Choroid plexus epithelial cell (primary cell): ENCODE measurements around the gene DNAH11.

Experiments used
- DNase-seq: peaks from one replicate; pipeline ENCODE4 v3.0.0-alpha.2; 2010; ENCODE audit warnings: low read depth
- H3K4me3 ChIP-seq: 2 replicates; pipeline ENCODE4 v1.5.1; 2011; ENCODE audit warnings: low read depth, mild to moderate bottlenecking, control low read depth, low read length, moderate library complexity
- CTCF ChIP-seq: conservative IDR thresholded peaks from 2 replicates; pipeline ENCODE4 v1.5.1; 2011; ENCODE audit warnings: low read depth, mild to moderate bottlenecking, control low read depth, inconsistent platforms, low read length, moderate library complexity

DNAH11 gene

DNA sequence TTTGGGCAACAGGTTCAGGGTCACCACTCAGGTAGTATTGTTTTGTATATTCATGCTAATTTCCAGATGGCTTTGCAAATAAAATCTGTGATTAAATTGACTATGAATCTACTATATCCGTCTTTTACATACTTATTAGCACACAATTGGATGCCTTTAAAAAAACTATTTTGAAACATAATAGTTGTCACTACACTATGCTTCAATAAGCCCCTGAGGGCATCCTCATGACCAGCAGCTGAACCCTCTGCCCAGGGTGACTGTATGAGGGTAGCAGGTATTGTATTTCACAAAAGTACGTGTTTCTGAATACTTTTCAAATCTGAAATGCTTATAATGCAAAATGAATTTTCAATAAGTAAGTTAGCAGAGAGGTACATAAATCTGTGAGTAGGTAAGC lies 97.3 kb downstream of the DNAH11 start:
- H3K4me3 ChIP-seq, result no peak overlapping the region
- TF ChIP-seq CTCF, result no peak
- no peak for DNase-seq

DNA sequence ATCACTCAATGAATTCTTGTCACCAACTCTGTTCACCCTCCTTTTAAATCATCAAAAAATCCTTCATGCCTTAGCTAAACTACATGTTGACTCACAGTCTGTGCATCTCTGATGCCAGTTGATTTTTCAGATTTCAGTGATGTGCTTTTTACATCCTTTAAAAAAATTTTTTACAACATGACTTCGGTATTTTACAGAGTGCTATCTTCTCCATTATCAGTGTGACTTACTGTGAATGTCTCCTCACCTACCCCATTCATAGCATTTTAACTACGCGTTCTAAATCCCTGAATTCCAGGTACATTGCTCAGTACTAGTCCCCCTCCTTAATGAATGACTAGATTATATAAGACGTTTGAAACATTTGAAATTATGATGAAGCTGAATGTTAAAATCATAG lies 98.7 kb downstream of the DNAH11 start:
- TF ChIP-seq CTCF, result no peak
- no peak for DNase-seq
- H3K4me3 ChIP-seq, result no peak overlapping the region

DNA sequence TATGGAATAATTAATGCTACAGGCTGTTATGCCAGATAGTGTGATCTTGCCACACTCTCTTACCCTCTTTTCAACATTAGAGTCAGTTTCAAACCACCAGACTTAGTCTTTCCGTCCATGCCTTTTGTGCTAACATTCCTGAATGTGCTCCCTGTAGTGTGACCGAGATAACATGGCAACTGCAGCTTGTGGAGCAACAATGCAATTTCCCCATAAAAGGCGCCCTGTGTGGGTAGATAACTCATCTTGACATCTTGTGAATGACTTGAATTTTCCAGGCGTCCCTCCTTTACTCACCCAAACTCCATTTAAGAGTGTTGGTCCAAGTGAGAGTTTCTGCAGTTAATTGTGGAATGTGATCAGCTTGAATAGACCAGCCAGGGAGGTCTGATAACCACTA lies 99.6 kb downstream of the DNAH11 start:
- TF ChIP-seq CTCF, result no peak
- no peak for DNase-seq
- no peak overlapping the region for H3K4me3 ChIP-seq

DNA sequence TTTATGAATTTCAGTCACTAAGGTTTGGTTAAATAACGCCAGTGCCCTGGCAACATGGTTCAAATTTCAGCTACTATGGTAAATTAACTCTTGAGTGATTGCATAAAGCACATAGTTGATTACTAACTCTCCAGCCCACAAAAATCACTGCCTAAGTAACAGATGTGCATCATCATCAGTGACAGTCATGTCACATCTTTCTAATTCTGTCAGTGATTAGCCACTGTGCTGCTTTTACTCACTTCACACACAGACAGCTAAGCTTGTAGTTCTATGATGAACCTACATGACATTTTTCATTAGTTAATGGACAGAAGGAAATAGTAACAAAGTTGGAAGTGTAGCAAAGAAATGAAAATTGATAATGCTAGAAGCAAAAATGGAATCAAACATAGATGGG lies 108.9 kb downstream of the DNAH11 start:
- no peak for DNase-seq
- no peak for TF ChIP-seq CTCF

GRCh38 chr7:21653623-21654022 lies 110.8 kb downstream of the DNAH11 start:
- DNase-seq, result no peak
- TF ChIP-seq CTCF, result no peak
- H3K4me3 ChIP-seq, result no peak overlapping the region

More for the DNA sequence above, 108.9 kb downstream of the DNAH11 start:
- H3K4me3 ChIP-seq, result no peak overlapping the region

- TF ChIP-seq CTCF, result no peak
- H3K4me3 ChIP-seq, result no peak overlapping the region
- DNase-seq, result no peak
Measured at GRCh38 chr7:21656081-21656480, 113.2 kb downstream of the DNAH11 start.

DNA sequence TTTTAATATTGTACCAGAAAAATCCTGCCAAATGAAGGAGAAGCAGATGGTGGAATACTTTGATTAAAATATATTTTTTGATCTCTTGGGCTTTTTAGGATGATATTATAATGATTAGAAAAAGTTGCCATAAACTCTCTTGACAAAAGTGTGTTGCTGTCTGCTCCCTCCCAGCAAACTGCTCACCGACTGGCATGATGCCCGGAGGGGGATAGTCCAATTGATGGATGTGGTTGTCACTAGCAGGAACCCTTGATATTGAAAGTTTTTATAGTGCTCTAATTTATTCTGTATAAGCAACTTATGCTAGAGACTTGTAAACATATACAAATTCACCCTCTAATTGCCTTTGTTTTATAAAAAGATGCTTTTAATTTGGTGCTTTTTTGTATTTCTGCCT lies 114.0 kb downstream of the DNAH11 start:
- no peak overlapping the region for H3K4me3 ChIP-seq
- DNase-seq, result no peak
- TF ChIP-seq CTCF, result no peak
